Measurements from ENCODE around the gene HNMT. TPM values are rescaled to one million over a fixed set of nuclear protein-coding genes. Genes with fewer than 3 reads are reported as not detected.
"Not testable (repeated sequence)": the region's sequence is repeated elsewhere in the genome, so short reads cannot be mapped to it uniquely, and the experiment has no call there.

Gene HNMT
- total RNA-seq, 1 experiment from 2014 or later, result 16.6 TPM

GRCh38 chr2:137968477-137969417, 4.5 kb downstream of the HNMT start:
- Histone ChIP-seq H3K27ac (peak overlapping the region; percentile 80), H3K9me3 (ENCODE audit: insufficient read depth, low read depth) (no peaks in the 10 kb centered on the region), H3K4me1 (replicated peaks; ENCODE audit: insufficient read depth) (peaks cover 50% of the 10 kb centered on the region), H3K27me3 (ENCODE audit: insufficient read depth, low read depth) (no peaks in the 10 kb centered on the region), H3K4me2 (peak overlapping the region; percentile 43), H3F3A (ENCODE audit: insufficient read depth, low read depth) (peaks cover 27% of the 10 kb centered on the region), H3K9me2 (ENCODE audit: insufficient read depth) (no peaks in the 10 kb centered on the region), H3K79me2 (ENCODE audit: low read depth) (no peaks in the 10 kb centered on the region; the same call in 1 of the 2 replicates), H3K4me3 (peak overlapping the region; percentile 3; the same call in 1 of the 2 replicates), H3K36me3 (ENCODE audit: low read depth) (no peaks in the 10 kb centered on the region), H4K20me1 (ENCODE audit: insufficient read depth) (no peaks in the 10 kb centered on the region), H2AFZ (0 out of 2 replicates have a peak overlapping the region, but pooled peaks have one; percentile 44)
- intact Hi-C loops (cut with micrococcal nuclease; ENCODE audit: unreplicated experiment), result loop anchor here (1.0 kb wide), 1 partner anchor 104 kb away; no protein-coding TSS in a partner anchor
- no peak for TF ChIP-seq CTCF (conservative IDR thresholded peaks at IDR 0.05)
- TF ChIP-seq EZH2 (IDR thresholded peaks at IDR 0.05; ENCODE audit: low read depth), result no peak
- POLR2A ChIA-PET (ENCODE audit: unreplicated experiment), result no interaction called here
- no peak for DNase-seq
- CTCF ChIA-PET, result no interaction called here
- no TSS peak for BruUV-seq (replicated peaks)

GRCh38 chr2:137969418-137969765, 5.1 kb downstream of the HNMT start:
- no TSS peak for BruUV-seq (replicated peaks)
- peak overlapping the region; percentile 43 for H3K4me2 ChIP-seq
- intact Hi-C loops (cut with micrococcal nuclease; ENCODE audit: unreplicated experiment), result loop anchor here (1.0 kb wide), 1 partner anchor 103 kb away; no protein-coding TSS in a partner anchor
- no peaks in the 10 kb centered on the region for H3K27me3 ChIP-seq (ENCODE audit: insufficient read depth, low read depth)
- no peaks in the 10 kb centered on the region; the same call in 1 of the 2 replicates for H3K79me2 ChIP-seq (ENCODE audit: low read depth)
- no peak overlapping the region for H2AFZ ChIP-seq
- H3K9me2 ChIP-seq (ENCODE audit: insufficient read depth), result no peaks in the 10 kb centered on the region
- ChIA-PET POLR2A (ENCODE audit: unreplicated experiment) (no interaction called here), CTCF (no interaction called here)
- DNase-seq, result peak in 1 of 2 experiments; percentile 90
- H3F3A ChIP-seq (ENCODE audit: insufficient read depth, low read depth), result peaks cover 22% of the 10 kb centered on the region
- no peaks in the 10 kb centered on the region for H4K20me1 ChIP-seq (ENCODE audit: insufficient read depth)
- peaks cover 49% of the 10 kb centered on the region for H3K4me1 ChIP-seq (replicated peaks; ENCODE audit: insufficient read depth)
- H3K9me3 ChIP-seq (ENCODE audit: insufficient read depth, low read depth), result no peaks in the 10 kb centered on the region
- TF ChIP-seq EZH2 (IDR thresholded peaks at IDR 0.05; ENCODE audit: low read depth) (no peak), CTCF (conservative IDR thresholded peaks at IDR 0.05) (no peak)
- H3K36me3 ChIP-seq (ENCODE audit: low read depth), result no peaks in the 10 kb centered on the region
- H3K4me3 ChIP-seq, result peak overlapping the region; percentile 4; the same call in 1 of the 2 replicates
- H3K27ac ChIP-seq, result peak overlapping the region; percentile 80

GRCh38 chr2:137969876-137970275, 5.6 kb downstream of the HNMT start:
- Histone ChIP-seq H4K20me1 (ENCODE audit: insufficient read depth) (no peaks in the 10 kb centered on the region), H2AFZ (no peak overlapping the region), H3K4me2 (peak overlapping the region; percentile 43), H3K79me2 (ENCODE audit: low read depth) (no peaks in the 10 kb centered on the region; the same call in 1 of the 2 replicates), H3K4me1 (replicated peaks; ENCODE audit: insufficient read depth) (peaks cover 49% of the 10 kb centered on the region), H3K4me3 (peak overlapping the region; percentile 4; the same call in 1 of the 2 replicates), H3K36me3 (ENCODE audit: low read depth) (no peaks in the 10 kb centered on the region), H3K9me2 (ENCODE audit: insufficient read depth) (no peaks in the 10 kb centered on the region), H3K27me3 (ENCODE audit: insufficient read depth, low read depth) (no peaks in the 10 kb centered on the region), H3F3A (ENCODE audit: insufficient read depth, low read depth) (peaks cover 21% of the 10 kb centered on the region), H3K9me3 (ENCODE audit: insufficient read depth, low read depth) (no peaks in the 10 kb centered on the region; the same call in 1 of the 2 replicates), H3K27ac (peak overlapping the region; percentile 80)
- POLR2A ChIA-PET (ENCODE audit: unreplicated experiment), result no interaction called here
- DNase-seq, result no peak
- intact Hi-C loops (cut with micrococcal nuclease; ENCODE audit: unreplicated experiment), result loop anchor here (1.0 kb wide), 1 partner anchor 102 kb away; no protein-coding TSS in a partner anchor
- no TSS peak for BruUV-seq (replicated peaks)
- TF ChIP-seq EZH2 (IDR thresholded peaks at IDR 0.05; ENCODE audit: low read depth) (no peak), CTCF (conservative IDR thresholded peaks at IDR 0.05) (no peak)
- CTCF ChIA-PET, result no interaction called here

- H3K79me2 ChIP-seq (ENCODE audit: low read depth); H3K27me3 ChIP-seq (ENCODE audit: insufficient read depth, low read depth); DNase-seq; H3K36me3 ChIP-seq (ENCODE audit: low read depth); BruUV-seq (replicated peaks); intact Hi-C loops (cut with micrococcal nuclease; ENCODE audit: unreplicated experiment); H3K9me2 ChIP-seq (ENCODE audit: insufficient read depth); H3K27ac ChIP-seq; CTCF ChIA-PET; POLR2A ChIA-PET (ENCODE audit: unreplicated experiment); H3K9me3 ChIP-seq (ENCODE audit: insufficient read depth, low read depth); H4K20me1 ChIP-seq (ENCODE audit: insufficient read depth); H3K4me3 ChIP-seq; H3K4me2 ChIP-seq; H2AFZ ChIP-seq: not testable (repeated sequence)
- Histone ChIP-seq H3K4me1 (replicated peaks; ENCODE audit: insufficient read depth) (peaks cover 50% of the 10 kb centered on the region), H3F3A (ENCODE audit: insufficient read depth, low read depth) (peaks cover 34% of the 10 kb centered on the region)
Measured at GRCh38 chr2:137971259-137971658, 7.0 kb downstream of the HNMT start.

All from PC-9 (cell line).